HepG2 (cell line): ENCODE results near the gene P4HA1.
"Not testable (repeated sequence)": the region's sequence is repeated elsewhere in the genome, so short reads cannot be mapped to it uniquely, and the experiment has no call there.

ENCODE experiments used
- CTCF ChIP-seq: sonication (generic); formaldehyde crosslinking; IDR thresholded peaks from 2 replicates; pipeline ENCODE4 v1.5.0; 2020; ENCODE audit warnings: mild to moderate bottlenecking, missing genetic modification reagents, moderate library complexity
- HCFC1 ChIP-seq: fragments of 150-350 bp; IDR thresholded peaks from 2 replicates; pipeline ENCODE4 v1.6.1; 2014; ENCODE audit warnings: low read depth, low read length
- MEF2D ChIP-seq: sonication (generic); formaldehyde crosslinking; IDR thresholded peaks from 2 replicates; pipeline ENCODE4 v1.5.1; 2020; ENCODE audit warnings: mild to moderate bottlenecking, missing genetic modification reagents
- NFIC ChIP-seq: IDR thresholded peaks from 2 replicates; pipeline ENCODE4 v1.6.1; 2012; ENCODE audit warnings: mild to moderate bottlenecking, low read length, inconsistent platforms
- PRDM10 ChIP-seq: sonication (generic); formaldehyde crosslinking; IDR thresholded peaks from 2 replicates; pipeline ENCODE4 v1.4.0; 2020; ENCODE audit warnings: low read depth, missing genetic modification reagents
- ZBTB26 ChIP-seq: IDR thresholded peaks from 2 replicates; pipeline ENCODE4 v1.6.1; 2016; ENCODE audit warnings: missing compliant biosample characterization, missing genetic modification reagents, borderline replicate concordance
- ZNF431 ChIP-seq: sonication (generic); formaldehyde crosslinking; IDR thresholded peaks from 2 replicates; pipeline ENCODE4 v1.9.0; 2022; ENCODE audit warnings: missing genetic modification reagents, low read depth, mild to moderate bottlenecking, borderline replicate concordance
- ZNF609 ChIP-seq: sonication (generic); formaldehyde crosslinking; IDR thresholded peaks from 2 replicates; pipeline ENCODE4 v1.4.0; 2020; ENCODE audit warnings: mild to moderate bottlenecking, missing genetic modification reagents, borderline replicate concordance

GRCh38 chr10:73026623-73027022 lies 70.0 kb downstream of the P4HA1 start:
- not testable (repeated sequence) for TF ChIP-seq ZNF609 (CRISPR knock-in tag); ZNF431 (CRISPR knock-in tag); PRDM10 (CRISPR knock-in tag); ZBTB26 (CRISPR knock-in tag); HCFC1; MEF2D (CRISPR knock-in tag); CTCF; NFIC
